ENCODE data around the gene CTRL. TPM values are rescaled to one million over a fixed set of nuclear protein-coding genes. Genes with fewer than 3 reads are reported as not detected.

The CTRL gene
- total RNA-seq, 4 donors from 2014 or later = 0.87 to 3.6 (median 1.6) TPM

DNA sequence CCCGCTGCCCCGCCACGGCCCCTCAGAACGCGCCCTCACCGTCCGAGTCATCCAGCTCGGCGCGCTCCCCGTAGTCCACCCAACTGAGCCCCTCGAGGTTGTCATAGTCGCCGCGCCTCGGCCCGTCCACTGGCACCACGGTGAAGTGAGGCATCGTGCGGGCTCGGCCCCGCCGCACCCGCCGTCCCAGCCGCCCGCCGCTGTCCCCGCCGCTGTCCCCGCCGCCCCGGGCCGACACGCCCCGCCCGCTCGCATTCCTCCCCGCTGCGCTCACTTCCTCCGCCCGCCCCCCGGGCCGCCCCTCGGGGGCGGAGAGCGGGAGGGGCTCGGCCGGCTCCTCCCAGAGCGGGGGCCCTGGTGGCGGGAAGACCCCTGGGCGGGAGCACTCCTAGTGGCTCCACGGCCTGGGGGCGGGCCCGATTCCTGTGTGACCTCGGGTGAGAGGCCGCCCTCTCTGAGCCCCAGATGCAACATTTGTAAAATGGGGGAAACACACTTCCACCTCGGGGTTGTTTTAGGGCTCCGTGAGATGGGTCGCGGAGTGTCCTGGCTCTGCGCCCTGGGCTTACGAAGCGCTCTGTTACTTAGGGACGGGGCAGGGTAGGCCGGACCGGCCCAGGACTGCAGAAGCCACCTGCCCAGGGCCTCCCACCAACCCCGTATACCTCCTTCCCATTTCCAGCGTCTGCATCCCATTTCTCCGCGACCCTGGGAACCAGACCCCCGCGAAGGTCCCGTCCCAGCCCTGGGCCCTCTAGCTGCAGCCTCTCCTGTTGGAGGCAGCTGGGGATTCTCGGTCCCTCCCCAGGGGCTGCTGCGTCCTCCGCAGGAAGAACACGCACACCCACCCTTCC lies 37.0 kb upstream of the CTRL start, which contains the start of gene SLC12A4:
SLC12A4 (minus strand) TSS at position 238 of the 854 bp plus-strand sequence; CDS start at position 154, 84 bp downstream.
- peaks cover 0 to 44% (median 35%) of the 10 kb centered on the region in 4 donors for H3K4me1 ChIP-seq
- TF ChIP-seq POLR2A (IDR thresholded peaks at IDR 0.05) = peak; percentile 79 to 96
- TF ChIP-seq, protein P1, sequence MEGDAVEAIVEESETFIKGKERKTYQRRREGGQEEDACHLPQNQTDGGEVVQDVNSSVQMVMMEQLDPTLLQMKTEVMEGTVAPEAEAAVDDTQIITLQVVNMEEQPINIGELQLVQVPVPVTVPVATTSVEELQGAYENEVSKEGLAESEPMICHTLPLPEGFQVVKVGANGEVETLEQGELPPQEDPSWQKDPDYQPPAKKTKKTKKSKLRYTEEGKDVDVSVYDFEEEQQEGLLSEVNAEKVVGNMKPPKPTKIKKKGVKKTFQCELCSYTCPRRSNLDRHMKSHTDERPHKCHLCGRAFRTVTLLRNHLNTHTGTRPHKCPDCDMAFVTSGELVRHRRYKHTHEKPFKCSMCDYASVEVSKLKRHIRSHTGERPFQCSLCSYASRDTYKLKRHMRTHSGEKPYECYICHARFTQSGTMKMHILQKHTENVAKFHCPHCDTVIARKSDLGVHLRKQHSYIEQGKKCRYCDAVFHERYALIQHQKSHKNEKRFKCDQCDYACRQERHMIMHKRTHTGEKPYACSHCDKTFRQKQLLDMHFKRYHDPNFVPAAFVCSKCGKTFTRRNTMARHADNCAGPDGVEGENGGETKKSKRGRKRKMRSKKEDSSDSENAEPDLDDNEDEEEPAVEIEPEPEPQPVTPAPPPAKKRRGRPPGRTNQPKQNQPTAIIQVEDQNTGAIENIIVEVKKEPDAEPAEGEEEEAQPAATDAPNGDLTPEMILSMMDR (IDR thresholded peaks at IDR 0.05) = peak in 2 of 5 experiments; percentile 28 to 39
- peak in 1 of 2 donors; percentile 85 for TF ChIP-seq EP300 (IDR thresholded peaks at IDR 0.05)
- peak; percentile 65 to 75 for DNase-seq (ENCODE audit: low spot score in 2 of 2)
- H3K27ac ChIP-seq = peak within 1 kb of the TSS; percentile 89 to 99 (median 96)
- H3K27me3 ChIP-seq = no peaks in the 10 kb centered on the region
- 1 to 4% methylated on average over 33 to 44 of the region's 78 CpGs for WGBS, 2 donors
- no peaks in the 10 kb centered on the region for H3K9me3 ChIP-seq
- no peaks in the 10 kb centered on the region for H3K36me3 ChIP-seq
- peak within 1 kb of the TSS; percentile 80 to 100 (median 92) for H3K4me3 ChIP-seq

DNA sequence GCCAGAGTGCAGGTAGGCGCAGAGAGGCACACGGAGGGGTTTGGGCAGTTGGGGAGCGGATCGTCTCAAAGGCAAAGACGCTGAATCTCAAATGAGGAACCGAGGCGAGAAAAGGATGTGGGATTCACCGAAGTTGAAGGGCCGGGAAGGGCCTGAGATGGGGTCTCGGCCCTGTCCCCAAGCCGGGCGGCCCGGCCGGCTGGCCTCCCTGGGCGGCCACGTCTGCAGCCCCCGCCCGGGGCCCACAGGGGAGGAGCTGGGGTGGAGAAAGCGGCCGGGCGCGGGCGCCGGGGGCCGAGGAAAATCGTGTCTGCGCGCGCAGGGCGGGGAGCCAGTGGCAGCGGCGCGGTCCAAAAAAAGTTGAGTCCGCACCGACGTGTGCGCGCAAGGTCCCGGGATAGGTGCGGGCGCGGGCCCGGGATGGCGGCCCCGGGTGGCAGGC lies 36.3 kb upstream of the CTRL start:
- 0 to 1% methylated on average over 21 to 27 of the region's 45 CpGs for WGBS, 2 donors
- TF ChIP-seq POLR2A (IDR thresholded peaks at IDR 0.05) (no peak), EP300 (IDR thresholded peaks at IDR 0.05) (no peak)
- TF ChIP-seq, protein P1 (IDR thresholded peaks at IDR 0.05) = no peak
- H3K27me3 ChIP-seq = no peaks in the 10 kb centered on the region
- H3K36me3 ChIP-seq = peaks cover 0 to 4% (median 0%) of the 10 kb centered on the region in 3 donors
- peak overlapping the region; percentile 89 to 99 (median 96) for H3K27ac ChIP-seq
- no peak for DNase-seq (ENCODE audit: low spot score in 2 of 2)
- H3K9me3 ChIP-seq = no peaks in the 10 kb centered on the region
- H3K4me1 ChIP-seq = peaks cover 0 to 50% (median 41%) of the 10 kb centered on the region in 4 donors
- peak overlapping the region; percentile 80 to 100 (median 92) for H3K4me3 ChIP-seq

DNA sequence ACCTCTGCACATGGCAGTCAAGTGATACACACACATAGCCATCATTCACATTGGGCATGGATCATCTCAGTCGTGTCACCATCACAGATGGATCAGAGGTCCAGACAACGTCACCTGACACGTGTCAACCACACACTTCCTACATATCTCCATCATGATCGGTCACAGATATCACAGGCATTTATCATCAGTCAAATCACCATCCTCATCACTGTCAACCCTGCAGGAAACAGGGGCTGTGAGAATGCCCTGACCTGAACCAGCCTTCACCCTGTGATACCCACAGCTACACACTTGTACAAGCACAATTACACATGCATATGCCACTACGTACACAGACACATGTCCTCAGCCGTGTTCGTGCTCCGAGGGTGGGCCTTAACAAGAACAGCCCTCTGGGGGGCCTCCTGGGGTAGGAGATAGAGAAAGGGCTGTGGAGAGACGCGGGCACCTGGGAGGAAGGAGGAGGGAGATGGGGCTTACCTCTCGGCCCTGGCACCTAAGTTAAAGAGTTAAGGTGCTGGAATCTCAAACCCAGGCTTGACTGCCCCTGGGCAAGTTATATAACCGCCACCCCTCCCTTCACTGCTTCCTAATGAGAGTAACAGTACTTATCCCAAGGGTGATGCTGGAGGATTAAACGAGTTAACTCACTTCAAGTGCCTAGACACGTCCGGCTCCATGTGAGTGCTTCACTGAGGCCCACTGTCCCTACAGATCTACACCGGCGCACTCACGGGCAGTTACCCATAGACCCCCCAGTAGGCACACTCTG lies 35.7 kb upstream of the CTRL start:
- Histone ChIP-seq H3K27ac (peak overlapping the region; percentile 89 to 99 (median 96)), H3K27me3 (no peaks in the 10 kb centered on the region), H3K4me1 (peaks cover 0 to 56% (median 43%) of the 10 kb centered on the region in 4 donors), H3K36me3 (peaks cover 0 to 10% (median 0%) of the 10 kb centered on the region in 3 donors), H3K4me3 (peak overlapping the region; percentile 80 to 100 (median 92)), H3K9me3 (no peaks in the 10 kb centered on the region)
- TF ChIP-seq, protein P1 (IDR thresholded peaks at IDR 0.05) = no peak
- TF ChIP-seq EP300 (IDR thresholded peaks at IDR 0.05) (no peak), POLR2A (IDR thresholded peaks at IDR 0.05) (no peak)
- DNase-seq (ENCODE audit: low spot score in 2 of 2) = no peak
- whole genome bisulfite sequencing, 2 donors = 4 to 6% methylated on average over 18 of the region's 18 CpGs

DNA sequence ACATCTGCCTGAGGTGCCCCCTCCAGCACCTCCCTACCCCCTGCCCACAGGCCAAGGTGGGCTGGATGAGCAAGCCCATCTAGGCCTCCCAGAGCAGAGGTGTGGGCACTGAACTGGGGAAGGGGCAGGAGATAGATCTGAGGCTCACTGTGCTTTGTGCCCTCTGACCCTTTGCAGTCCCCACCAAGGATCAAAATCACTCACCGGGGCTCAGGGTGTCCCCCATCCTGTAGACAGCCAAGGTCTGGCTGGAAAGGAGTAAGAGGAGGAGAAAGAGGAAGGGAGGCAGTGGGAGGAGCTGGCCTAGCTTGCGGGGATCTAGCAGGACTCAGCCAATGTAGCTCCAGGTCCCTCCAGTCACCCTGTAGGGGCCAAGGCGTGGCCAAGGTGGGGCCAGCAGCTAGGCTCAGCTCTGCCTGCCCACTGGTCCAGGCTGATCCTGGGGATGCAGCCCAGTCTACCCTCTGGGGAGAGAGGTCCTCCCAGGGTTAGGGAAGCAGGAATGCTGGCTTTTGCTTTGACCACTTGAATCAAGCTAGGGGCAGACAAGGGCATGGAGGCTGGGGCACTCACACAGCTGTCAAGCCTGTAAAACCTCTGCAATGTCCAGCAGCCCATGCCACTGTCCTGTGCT lies 35.0 kb upstream of the CTRL start:
- peaks cover 0 to 17% (median 5%) of the 10 kb centered on the region in 3 donors for H3K36me3 ChIP-seq
- DNase-seq (ENCODE audit: low spot score in 2 of 2) = no peak
- TF ChIP-seq POLR2A (IDR thresholded peaks at IDR 0.05) (no peak), EP300 (IDR thresholded peaks at IDR 0.05) (no peak)
- WGBS, 2 donors = 19 to 38% methylated on average over 3 of the region's 3 CpGs
- H3K4me1 ChIP-seq = peaks cover 0 to 63% (median 43%) of the 10 kb centered on the region in 4 donors
- peak overlapping the region; percentile 89 to 99 (median 96) for H3K27ac ChIP-seq
- no peaks in the 10 kb centered on the region for H3K9me3 ChIP-seq
- H3K27me3 ChIP-seq = no peaks in the 10 kb centered on the region
- peak overlapping the region; percentile 80 to 100 (median 92) for H3K4me3 ChIP-seq
